ENCODE results near the gene COL27A1.

GRCh38 chr9:114274217-114274616 lies 118.9 kb downstream of the COL27A1 start:
- no peak for TF ChIP-seq EZH2 (IDR thresholded peaks at IDR 0.05; ENCODE audit: borderline replicate concordance, low read length)
- TF ChIP-seq CTCF (IDR thresholded peaks at IDR 0.05; ENCODE audit: low read length): no peak

Data from OCI-LY1 (cell line).